Measurements from ENCODE around the gene SPACA9. TPM values are rescaled to one million over a fixed set of nuclear protein-coding genes. Genes with fewer than 3 reads are reported as not detected.

The SPACA9 gene
- total RNA-seq, 1 experiment from 2014 or later: 1.3 TPM

- Histone ChIP-seq H3T11ph (ENCODE audit: low read length) (no peak overlapping the region), H3K9me3 (ENCODE audit: control insufficient read depth, low read depth, low read length) (no peaks in the 10 kb centered on the region), H4K91ac (ENCODE audit: insufficient read length, low read depth, low read length) (no peak overlapping the region), H3K14ac (ENCODE audit: insufficient read depth, low read length) (no peak overlapping the region), H3K56ac (ENCODE audit: insufficient read length, low read depth, low read length) (no peak overlapping the region), H2AFZ (ENCODE audit: low read length) (no peak overlapping the region), H2AK5ac (ENCODE audit: insufficient read length, low read length) (no peak overlapping the region), H4K5ac (ENCODE audit: insufficient read length, low read depth, low read length) (no peak overlapping the region), H3K4me2 (ENCODE audit: insufficient read depth, insufficient read length, low read length) (no peak overlapping the region), H2BK120ac (ENCODE audit: low read depth, low read length, poor library complexity, severe bottlenecking) (no peak overlapping the region), H3K79me1 (ENCODE audit: insufficient read depth, low read depth, low read length, poor library complexity, severe bottlenecking) (no peaks in the 10 kb centered on the region), H2BK5ac (ENCODE audit: insufficient read length, low read length) (no peak overlapping the region), H3K9ac (ENCODE audit: extremely low read depth, insufficient read length, low read length) (no peak overlapping the region), H4K20me1 (ENCODE audit: control insufficient read depth, insufficient read depth, insufficient read length) (no peaks in the 10 kb centered on the region), H3K27me3 (ENCODE audit: insufficient read depth, low read length) (no peaks in the 10 kb centered on the region), H3K23ac (ENCODE audit: insufficient read length, low read depth, low read length) (no peak overlapping the region), H4K8ac (replicated peaks; ENCODE audit: insufficient read length, low read depth, low read length) (no peak overlapping the region), H3K23me2 (ENCODE audit: insufficient read length, low read depth, low read length, poor library complexity, severe bottlenecking) (no peaks in the 10 kb centered on the region), H2BK12ac (ENCODE audit: insufficient read length, low read depth, low read length) (no peak overlapping the region), H2BK15ac (ENCODE audit: low read depth, low read length) (no peak overlapping the region), H3K79me2 (ENCODE audit: insufficient read depth, low read length) (no peaks in the 10 kb centered on the region), H3K4ac (ENCODE audit: low read depth, low read length) (no peak overlapping the region), H2BK20ac (ENCODE audit: low read depth, low read length, poor library complexity, severe bottlenecking) (no peak overlapping the region), H3K18ac (ENCODE audit: insufficient read length, low read depth, low read length) (no peak overlapping the region), H3K4me1 (ENCODE audit: insufficient read depth, low read length) (no peaks in the 10 kb centered on the region; the same call in 1 of the 2 replicates), H3K27ac (ENCODE audit: insufficient read length, low read depth, low read length) (no peak overlapping the region)
- Mint-ChIP-seq H3K9me3 (no peaks in the 10 kb centered on the region), H3K4me1 (peaks cover 0 to 6% of the 10 kb centered on the region in 2 experiments; a peak in 2 of 4 replicates), H3K4me3 (no peak overlapping the region), H3K27ac (no peak overlapping the region), H3K36me3 (ENCODE audit: insufficient read depth in 1 of 3, low read depth in 3 of 3) (peaks cover 12 to 67% (median 53%) of the 10 kb centered on the region in 3 experiments), H3K27me3 (ENCODE audit: low read depth) (no peaks in the 10 kb centered on the region)
- TF ChIP-seq CTCF (conservative IDR thresholded peaks at IDR 0.05): no peak
- DNase-seq: no peak
- no CpG with 5 or more reads among the region's 7 CpGs for WGBS (ENCODE audit: extremely low coverage, insufficient read length, low lambda C conversion rate)
These were observed 19.4 kb downstream of the SPACA9 start for GRCh38 chr9:132898051-132898450.

Data from H9 (cell line).